Skin of body (tissue), 2 donors: ENCODE measurements around the gene IGF1. TPM values are rescaled to one million over a fixed set of nuclear protein-coding genes. Genes with fewer than 3 reads are reported as not detected.
A peak's percentile ranks its signal among the peaks of the same experiment; 100 is the strongest.

Source experiments
- DNase-seq: peaks from one replicate; lab custom pipeline; 2025; lab: John Stamatoyannopoulos, UW
- total RNA-seq: library from RNA; depleted of rRNA; stranded (reverse); fragments of >200 nt; gene quantifications from one replicate; pipeline ENCODE4 v1.2.3, GENCODE V29; 2014

Gene IGF1
- total RNA-seq, result 14.0 TPM

GRCh38 chr12:102480406-102480805, at the start of gene IGF1:
IGF1 (minus strand) TSS chr12:102480563; CDS start chr12:102480381, 182 bp downstream.
- peak; percentile 77 for DNase-seq

DNA sequence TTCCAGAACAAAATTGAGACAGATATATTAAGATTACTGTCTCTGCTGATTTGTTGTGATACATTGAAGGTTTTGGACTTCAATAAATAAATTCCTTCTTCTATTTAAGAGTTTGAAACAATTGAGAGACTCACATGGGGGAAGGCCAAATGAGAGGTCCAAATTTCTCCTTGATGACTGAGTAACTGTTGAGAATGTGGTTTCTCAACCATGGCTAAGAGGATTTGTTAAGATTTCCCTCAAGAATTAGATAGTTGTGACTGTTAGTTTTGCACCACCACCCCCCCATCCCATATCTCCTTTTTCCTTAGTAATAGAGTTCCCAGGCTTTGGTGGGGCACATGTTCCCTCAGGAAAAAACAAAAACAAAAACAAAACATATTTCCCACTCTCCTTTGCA, 47.7 kb upstream of the IGF1 start:
- no peak for DNase-seq

GRCh38 chr12:102527171-102527720, 46.9 kb upstream of the IGF1 start:
- DNase-seq, result no peak

DNA sequence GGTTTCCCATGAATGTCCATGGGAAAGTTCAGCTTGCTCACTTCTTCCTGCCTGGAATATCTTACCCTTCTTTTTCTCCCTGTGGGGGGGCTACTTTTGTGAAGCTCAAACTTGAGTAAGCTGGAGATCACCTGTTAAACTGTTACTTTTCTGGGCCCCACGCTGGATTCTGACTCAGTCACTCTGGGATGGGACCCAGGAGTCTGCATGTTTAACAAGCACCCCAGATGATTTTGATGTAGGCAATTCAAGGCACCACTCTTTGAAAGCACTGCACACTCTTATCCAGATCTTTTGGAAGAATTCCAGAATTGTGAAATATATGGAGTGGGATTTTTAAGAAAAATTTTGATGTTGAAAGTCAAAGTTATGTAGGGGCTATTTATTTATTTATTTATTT, 46.3 kb upstream of the IGF1 start:
- no peak for DNase-seq

DNA sequence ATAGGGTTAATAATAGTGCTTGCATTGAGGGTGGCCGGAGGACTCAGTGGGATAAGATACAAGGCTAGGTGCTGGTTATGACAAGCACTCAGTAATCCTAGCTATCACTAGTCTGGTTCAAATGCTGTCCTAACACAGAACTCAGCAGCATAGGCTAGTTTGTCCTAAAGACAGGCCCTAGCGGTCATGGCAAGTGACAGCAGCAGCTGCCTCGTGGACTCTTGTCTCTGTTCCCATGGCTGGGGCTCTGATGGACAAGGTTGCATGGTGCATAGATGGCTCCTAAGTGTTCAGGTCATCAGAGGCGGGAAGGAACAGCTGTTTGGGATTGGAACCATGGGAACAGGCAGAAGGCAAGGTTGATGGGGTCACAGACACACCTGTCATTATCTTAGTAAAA, 42.4 kb upstream of the IGF1 start:
- no peak for DNase-seq

DNA sequence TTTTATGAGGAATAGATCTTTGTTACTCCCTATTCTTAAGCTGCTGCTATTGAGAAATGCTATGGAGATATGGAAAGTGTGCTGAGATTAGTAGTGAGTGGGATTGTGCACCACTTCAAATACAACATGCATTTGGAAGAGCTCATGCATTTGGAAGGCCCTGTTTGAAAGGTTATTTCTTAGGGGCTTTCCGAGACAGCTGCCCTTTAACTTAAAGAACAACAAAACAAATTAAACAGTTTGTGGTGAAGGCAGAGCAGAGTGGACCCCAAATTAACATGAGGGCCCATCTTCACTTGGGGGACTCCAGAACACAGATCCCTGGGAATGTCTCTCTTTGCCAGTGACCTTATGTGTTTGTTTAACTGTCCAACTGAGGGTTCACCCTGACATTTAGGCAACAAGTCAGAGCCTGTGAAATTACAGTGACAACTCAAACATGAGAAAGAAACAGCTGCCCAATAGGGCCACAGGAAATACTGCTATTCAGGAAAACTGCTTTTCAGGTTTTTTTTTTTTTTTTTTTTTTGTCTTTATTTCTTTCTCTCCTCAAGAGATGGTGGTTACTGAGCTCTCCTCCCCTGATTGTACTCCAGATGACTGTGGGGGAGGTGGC, 41.4 kb upstream of the IGF1 start:
- DNase-seq, result no peak

DNA sequence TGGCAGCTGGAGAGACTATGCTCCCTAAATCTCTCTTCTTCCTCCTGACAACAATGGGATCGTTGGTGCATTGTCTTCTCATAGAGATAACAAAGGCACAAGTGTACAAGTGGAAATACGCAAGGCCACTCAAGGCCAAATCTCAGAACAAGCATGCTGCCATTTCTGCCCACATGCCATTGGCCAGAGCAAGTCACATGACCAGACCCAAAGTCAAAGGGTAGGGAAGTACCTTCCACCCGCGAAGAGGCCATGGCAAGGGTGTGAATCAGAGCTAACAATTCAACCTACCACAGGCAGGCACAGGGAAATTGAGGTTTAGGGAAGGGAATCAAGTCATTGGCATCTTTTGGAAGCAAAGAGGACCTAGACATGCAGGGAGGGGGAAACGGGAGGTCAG, 38.5 kb upstream of the IGF1 start:
- no peak for DNase-seq

GRCh38 chr12:102514696-102515095, 34.3 kb upstream of the IGF1 start:
- no peak for DNase-seq

- no peak for DNase-seq
Measured at GRCh38 chr12:102513739-102514138, 33.4 kb upstream of the IGF1 start.

DNA sequence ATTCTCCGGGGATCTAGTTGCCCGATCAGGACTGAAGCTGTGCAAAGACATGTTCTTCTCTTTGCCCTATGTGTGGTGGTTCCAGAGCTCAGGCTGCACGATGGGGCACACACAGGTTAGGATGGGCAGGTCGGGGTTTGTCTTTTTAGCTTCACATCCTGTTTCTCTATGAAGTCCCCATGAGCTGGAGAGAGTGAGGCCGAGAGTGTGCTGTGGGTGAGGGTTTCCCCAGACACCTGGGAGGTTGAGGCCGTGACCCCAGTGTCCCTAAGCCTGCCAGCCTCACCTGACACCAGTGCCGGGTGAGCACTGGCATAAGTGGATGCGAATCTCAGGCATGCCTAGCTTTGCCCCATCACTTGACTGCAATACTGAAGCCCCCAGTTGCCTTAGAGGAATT, 32.9 kb upstream of the IGF1 start:
- no peak for DNase-seq

- DNase-seq, result no peak
Measured at GRCh38 chr12:102512523-102512922, 32.2 kb upstream of the IGF1 start.

GRCh38 chr12:102511575-102511974, 31.2 kb upstream of the IGF1 start:
- no peak for DNase-seq

GRCh38 chr12:102510463-102510862, 30.1 kb upstream of the IGF1 start:
- DNase-seq, result no peak

DNA sequence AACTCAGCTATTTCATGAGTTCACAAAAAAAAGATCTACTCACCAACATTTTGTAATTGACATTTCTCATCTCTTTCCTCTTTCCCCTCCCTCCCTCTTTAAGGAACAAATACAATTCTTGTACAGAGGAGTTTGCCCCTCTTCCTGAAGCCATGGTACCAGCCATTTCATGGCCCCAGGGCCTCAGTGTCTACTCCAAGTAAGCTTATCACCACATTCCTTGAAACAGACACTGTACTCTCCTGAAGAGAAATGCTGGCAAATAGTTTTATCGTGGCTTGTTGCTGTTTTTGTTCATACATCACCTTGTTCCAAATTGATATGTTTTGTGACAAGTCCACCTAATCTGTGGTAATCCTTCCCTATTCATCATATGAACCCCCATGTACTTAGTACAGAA, 29.7 kb upstream of the IGF1 start:
- no peak for DNase-seq

DNA sequence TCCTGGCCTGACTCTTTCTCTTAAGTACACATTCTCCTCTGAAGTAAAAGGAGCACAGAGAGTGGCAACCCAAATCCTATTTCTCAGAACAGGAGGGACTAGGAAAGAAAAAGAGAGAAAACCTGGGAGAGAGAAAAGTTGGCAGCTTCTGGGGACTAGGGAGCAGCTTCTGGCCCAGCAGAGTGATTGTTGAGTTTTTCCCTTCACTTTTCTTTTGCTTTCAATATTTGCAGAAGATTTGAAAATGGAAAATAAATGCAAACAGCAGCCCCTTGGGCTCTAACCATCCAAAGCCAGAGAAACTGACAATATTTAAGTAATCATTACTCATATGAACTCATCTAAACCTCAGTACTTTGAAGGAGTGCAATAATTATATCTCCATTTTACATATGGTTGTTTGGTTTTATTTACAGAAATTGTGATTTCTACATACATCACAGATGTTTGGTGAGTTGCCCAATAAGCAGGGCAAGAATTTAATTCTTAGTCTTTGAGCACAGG, 28.8 kb upstream of the IGF1 start:
- peak; percentile 15 for DNase-seq

DNA sequence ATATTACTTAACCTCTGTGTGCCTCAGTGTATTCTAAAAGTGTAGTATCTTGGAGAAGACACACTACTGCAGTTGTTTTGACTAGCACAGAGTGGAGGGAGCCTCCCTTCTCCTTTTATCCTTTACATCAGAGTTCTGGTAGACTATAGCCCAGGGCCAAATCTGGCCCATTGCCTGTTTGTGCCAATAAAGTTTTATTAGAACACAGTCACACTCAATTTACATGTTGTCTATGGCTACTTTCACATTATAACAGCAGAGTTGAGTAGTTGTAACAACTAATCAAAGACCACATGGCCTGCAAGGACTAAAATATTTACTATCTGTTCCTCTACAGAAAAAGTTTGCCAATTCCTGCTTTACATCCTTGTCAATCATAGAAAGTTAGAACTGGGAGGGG, 27.7 kb upstream of the IGF1 start:
- DNase-seq, result no peak

GRCh38 chr12:102507301-102507700, 26.9 kb upstream of the IGF1 start:
- no peak for DNase-seq

- no peak for DNase-seq
Measured at GRCh38 chr12:102504871-102505270, 24.5 kb upstream of the IGF1 start.

GRCh38 chr12:102504280-102504679, 23.9 kb upstream of the IGF1 start:
- DNase-seq, result no peak

DNA sequence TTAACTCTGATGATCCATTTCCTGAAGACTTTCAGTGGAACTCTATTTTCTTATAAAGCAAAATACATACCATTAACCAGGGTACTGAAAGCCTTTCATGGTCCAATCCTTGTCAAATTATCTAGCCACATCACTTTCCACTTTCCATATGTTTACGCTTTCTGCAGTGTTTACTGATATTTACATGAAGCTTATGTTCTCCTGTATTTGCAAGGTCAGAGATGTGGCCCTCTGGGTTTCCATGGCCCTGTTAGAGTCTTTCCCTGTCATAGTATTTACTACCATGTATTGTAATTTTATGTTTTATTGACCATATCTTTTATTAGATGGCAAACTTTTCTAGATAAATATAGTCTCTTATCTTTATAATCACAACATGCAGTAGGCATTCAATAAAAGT, 23.5 kb upstream of the IGF1 start:
- no peak for DNase-seq

DNA sequence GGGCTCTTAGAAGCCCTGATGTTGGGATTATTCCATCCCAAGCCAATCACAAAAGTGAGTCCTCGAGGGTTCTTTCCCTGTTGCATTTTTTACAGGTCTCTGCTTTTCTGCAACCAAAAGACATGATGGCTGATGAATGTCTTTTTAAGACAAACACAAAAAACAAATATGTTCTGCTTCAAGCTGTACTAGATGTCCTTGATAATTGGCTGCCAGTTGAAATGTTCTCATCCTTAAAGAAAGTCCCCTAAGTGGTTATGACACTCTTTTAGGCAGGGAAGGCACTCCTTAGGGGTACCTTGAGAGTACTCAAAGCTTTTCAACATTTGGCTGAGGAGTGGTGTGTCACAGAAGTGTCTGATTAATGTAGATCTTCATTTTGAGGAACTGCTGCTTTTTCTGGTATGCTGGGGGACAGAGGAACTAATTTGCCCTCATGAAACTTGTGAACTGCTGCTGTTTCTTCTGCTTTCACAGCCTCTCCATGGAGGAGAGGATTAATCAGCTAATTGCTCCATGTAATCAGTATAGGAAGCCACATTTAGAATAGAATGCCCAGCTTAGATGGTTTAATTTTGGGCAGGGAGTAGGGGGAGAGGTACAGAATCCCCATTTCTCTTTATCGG, 22.8 kb upstream of the IGF1 start:
- no peak for DNase-seq

- DNase-seq, result no peak
Measured at GRCh38 chr12:102501773-102502172, 21.4 kb upstream of the IGF1 start.

DNA sequence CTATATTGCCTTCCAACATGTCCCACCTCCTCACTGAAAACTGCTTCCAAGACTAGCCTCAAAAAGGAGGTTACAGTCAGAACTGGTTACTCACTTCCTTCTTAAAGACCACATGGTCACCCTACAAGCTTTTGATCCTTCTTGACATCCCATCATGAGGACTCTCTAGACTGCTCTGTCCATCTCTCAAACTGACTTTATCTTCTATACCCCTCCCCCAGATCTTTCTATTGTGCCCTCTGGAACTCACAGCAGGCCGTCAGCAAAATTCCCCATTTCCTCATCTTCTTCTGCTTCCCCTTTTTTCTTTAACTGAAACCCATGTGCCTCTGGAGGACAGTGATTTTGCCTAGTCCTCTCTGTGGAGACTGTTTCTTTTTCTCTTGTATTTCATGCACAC, 18.1 kb upstream of the IGF1 start:
- DNase-seq, result no peak
